Spleen (tissue), 11 donors: Measurements from ENCODE around the gene TTN. TPM values are rescaled to one million over a fixed set of nuclear protein-coding genes. Genes with fewer than 3 reads are reported as not detected.

Experiments used
- DNase-seq: peaks from one replicate; pipeline ENCODE4 v3.0.0-alpha.2; 2020
- H3K27ac ChIP-seq, 8 donors: fragments of 200-600 bp; sonication (generic) in 7 of 8; 1 replicate in 4 of 8; 2 replicates in 4 of 8; pipeline versions ENCODE4 v1.5.0 to v1.8.0; 2016 to 2021; ENCODE audit warnings: inconsistent platforms in 4 of 8, mild to moderate bottlenecking in 4 of 8, moderate library complexity in 1 of 8
- H3K27me3 ChIP-seq, 7 donors: fragments of 200-600 bp; sonication (generic) in 6 of 7; replicated peaks in 1 of 7; 1 replicate in 4 of 7; 2 replicates in 3 of 7; pipeline versions ENCODE4 v1.5.0 to v1.8.0; 2016 to 2021; ENCODE audit warnings: inconsistent platforms in 3 of 7, mild to moderate bottlenecking in 1 of 7
- H3K36me3 ChIP-seq, 6 donors: fragments of 200-600 bp; sonication (generic) in 5 of 6; 1 replicate in 4 of 6; 2 replicates in 2 of 6; pipeline versions ENCODE4 v1.5.0 to v1.8.0; 2016 to 2021; ENCODE audit warnings: inconsistent platforms in 2 of 6
- H3K4me1 ChIP-seq, 6 donors: fragments of 200-600 bp; sonication (generic) in 5 of 6; 1 replicate in 3 of 6; 2 replicates in 3 of 6; pipeline versions ENCODE4 v1.5.0 to v1.8.0; 2016 to 2021; ENCODE audit warnings: inconsistent platforms in 3 of 6
- H3K4me3 ChIP-seq, 8 donors: fragments of 200-600 bp; sonication (generic) in 7 of 8; 1 replicate in 4 of 8; 2 replicates in 4 of 8; pipeline versions ENCODE4 v1.5.0 to v1.8.0; 2016 to 2021; ENCODE audit warnings: inconsistent platforms in 4 of 8, mild to moderate bottlenecking in 4 of 8, moderate library complexity in 2 of 8
- H3K9me3 ChIP-seq, 8 donors: fragments of 200-600 bp; sonication (generic) in 7 of 8; 1 replicate in 4 of 8; 2 replicates in 4 of 8; pipeline versions ENCODE4 v1.5.0 to v1.8.0; 2016 to 2021; ENCODE audit warnings: inconsistent platforms in 4 of 8
- CTCF ChIP-seq, 11 experiments: fragments of 200-600 bp in 7 of 11; fragments of 450-650 bp in 4 of 11; sonication (generic) in 4 of 11; IDR thresholded peaks in 8 of 11; conservative IDR thresholded peaks in 3 of 11; 1 replicate in 7 of 11; 2 replicates in 4 of 11; pipeline versions ENCODE4 v1.4.0 to v1.8.0; 2016 to 2021; ENCODE audit warnings: antibody characterized with exemption in 11 of 11, inconsistent platforms in 4 of 11, mild to moderate bottlenecking in 1 of 11
- POLR2A ChIP-seq, 3 donors: fragments of 450-650 bp; IDR thresholded peaks; one replicate each; pipeline ENCODE4 v1.5.1; 2017; ENCODE audit warnings: antibody characterized with exemption in 3 of 3, mild to moderate bottlenecking in 1 of 3
- POLR2AphosphoS5 ChIP-seq, 3 donors: sonication (generic); formaldehyde crosslinking; IDR thresholded peaks; one replicate each; pipeline ENCODE4 v1.5.1; 2017; ENCODE audit warnings: antibody characterized with exemption in 3 of 3
- WGBS, 5 donors: extraction: QIAGEN DNeasy Blood & Tissue Kit in 3 of 5; methylation state at CpG; one replicate each; pipeline versions ENCODE4 v1.1.5 to v1.1.7; 2013 to 2018; 5-methylcytosine and 5-hydroxymethylcytosine counted together
- intact Hi-C: fragments of 100-400 bp; cut with DNase I; formaldehyde crosslinking; loops from one replicate; pipeline ENCODE4 v1.15.0; 2023; ENCODE audit warnings: low total_unique reads
- polyA plus RNA-seq, 3 donors: library from polyadenylated mRNA; stranded (reverse); fragments of 200-250 nt; gene quantifications; one replicate each; pipeline ENCODE4 v1.2.1, GENCODE V29; 2013
- total RNA-seq, 7 donors: library from RNA; depleted of rRNA in 3 of 7; stranded (reverse); fragments of >200 nt in 3 of 7; fragmentation: NEBNext Ultra II Directional in 4 of 7; extraction: Animal tissue kit (Norgen Biotek cat#: 25700) in 4 of 7; gene quantifications; one replicate each; pipeline versions ENCODE4 v1.1.0 to v1.2.1, GENCODE V29; 2016 to 2021
- donor health status: healthy with polysubstance abuse.
- donor health status: DM: no; HTN: no; CAD: no; lungs with moderate emphysema.
- donor health status: DM: no; HTN: no; CAD: no.
- donor health status: Bipolar disorder and iron deficiency.
- donor health status: healthy.
- donor health status: DM: no; HTN: no; CAD: no.
- donor health status: DM: yes; HTN: yes; CAD: no.

The TTN gene
- total and polyA plus RNA-seq, 10 donors = 0.23 to 28.5 (median 19.6) TPM

GRCh38 chr2:178731300-178731699 is 75.9 kb downstream of the TTN start:
- TF ChIP-seq POLR2A (IDR thresholded peaks at IDR 0.05) = no peak
- no peak for TF ChIP-seq CTCF (IDR thresholded peaks at IDR 0.05 in 8 of 11, conservative IDR thresholded peaks at IDR 0.05 in 3 of 11)
- TF ChIP-seq POLR2AphosphoS5 (IDR thresholded peaks at IDR 0.05) = no peak
- no peak overlapping the region for H3K4me3 ChIP-seq
- intact Hi-C loops = no loop called here
- no peaks in the 10 kb centered on the region for H3K4me1 ChIP-seq
- 91 to 99% (median 95%) methylated on average over 5 of the region's 5 CpGs for WGBS, 5 donors
- H3K27ac ChIP-seq = no peak overlapping the region
- DNase-seq = no peak
- H3K36me3 ChIP-seq = peaks cover 0 to 6% (median 0%) of the 10 kb centered on the region in 6 donors
- no peaks in the 10 kb centered on the region for H3K9me3 ChIP-seq
- H3K27me3 ChIP-seq = no peaks in the 10 kb centered on the region

GRCh38 chr2:178730049-178730448 is 77.2 kb downstream of the TTN start:
- peaks cover 0 to 6% (median 0%) of the 10 kb centered on the region in 6 donors for H3K36me3 ChIP-seq
- H3K4me3 ChIP-seq = no peak overlapping the region
- H3K27ac ChIP-seq = no peak overlapping the region
- no peak for DNase-seq
- H3K4me1 ChIP-seq = no peaks in the 10 kb centered on the region
- no peak for TF ChIP-seq POLR2A (IDR thresholded peaks at IDR 0.05)
- no peak for TF ChIP-seq CTCF (IDR thresholded peaks at IDR 0.05 in 8 of 11, conservative IDR thresholded peaks at IDR 0.05 in 3 of 11)
- no peak for TF ChIP-seq POLR2AphosphoS5 (IDR thresholded peaks at IDR 0.05)
- H3K27me3 ChIP-seq = no peaks in the 10 kb centered on the region
- intact Hi-C loops = no loop called here
- WGBS, 5 donors = 92 to 100% (median 99%) methylated on average over 2 of the region's 2 CpGs
- H3K9me3 ChIP-seq = no peaks in the 10 kb centered on the region

GRCh38 chr2:178723786-178724346 is 83.4 kb downstream of the TTN start:
- H3K36me3 ChIP-seq = peaks cover 0 to 21% (median 0%) of the 10 kb centered on the region in 6 donors
- DNase-seq = no peak

GRCh38 chr2:178722296-178722695 is 84.9 kb downstream of the TTN start:
- WGBS, 5 donors = 80 to 94% (median 92%) methylated on average over 3 of the region's 3 CpGs

More at GRCh38 chr2:178723786-178724346, 83.4 kb downstream of the TTN start:
- H3K9me3 ChIP-seq = no peaks in the 10 kb centered on the region
- TF ChIP-seq CTCF (IDR thresholded peaks at IDR 0.05 in 8 of 11, conservative IDR thresholded peaks at IDR 0.05 in 3 of 11) (no peak), POLR2AphosphoS5 (IDR thresholded peaks at IDR 0.05) (no peak), POLR2A (IDR thresholded peaks at IDR 0.05) (no peak)
- no peaks in the 10 kb centered on the region for H3K4me1 ChIP-seq
- H3K27ac ChIP-seq = no peak overlapping the region
- no peak overlapping the region for H3K4me3 ChIP-seq
- 75 to 91% (median 88%) methylated on average over 5 of the region's 5 CpGs for WGBS, 5 donors
- intact Hi-C loops = no loop called here
- no peaks in the 10 kb centered on the region for H3K27me3 ChIP-seq

More at GRCh38 chr2:178722296-178722695, 84.9 kb downstream of the TTN start:
- intact Hi-C loops = no loop called here
- Histone ChIP-seq H3K36me3 (peaks cover 0 to 27% (median 0%) of the 10 kb centered on the region in 6 donors), H3K27me3 (no peaks in the 10 kb centered on the region), H3K4me3 (no peak overlapping the region), H3K9me3 (no peaks in the 10 kb centered on the region), H3K4me1 (no peaks in the 10 kb centered on the region), H3K27ac (no peak overlapping the region)
- TF ChIP-seq CTCF (IDR thresholded peaks at IDR 0.05 in 8 of 11, conservative IDR thresholded peaks at IDR 0.05 in 3 of 11) (no peak), POLR2AphosphoS5 (IDR thresholded peaks at IDR 0.05) (no peak), POLR2A (IDR thresholded peaks at IDR 0.05) (no peak)
- no peak for DNase-seq
